Right lobe of liver (tissue), 6 donors: Measurements from ENCODE around the gene BTK. TPM values are rescaled to one million over a fixed set of nuclear protein-coding genes. Genes with fewer than 3 reads are reported as not detected.
"Not testable (repeated sequence)": the region's sequence is repeated elsewhere in the genome, so short reads cannot be mapped to it uniquely, and the experiment has no call there.

Experiments used
- ATAC-seq, 4 donors: fragments of 200-7000 bp; cut with Tn5 transposase; one replicate each; pipeline ENCODE4 v1.9.1; 2020; ENCODE audit warnings: mild to moderate bottlenecking in 4 of 4, moderate library complexity in 4 of 4
- DNase-seq, 3 donors: peaks; one replicate each; pipeline ENCODE4 v3.0.0-alpha.2; 2020
- H3K27ac ChIP-seq, 3 donors: fragments of 200-600 bp; one replicate each; pipeline ENCODE4 v1.8.0; 2022
- H3K27me3 ChIP-seq, 2 donors: fragments of 200-600 bp; one replicate each; pipeline ENCODE4 v1.8.0; 2022
- H3K36me3 ChIP-seq, 4 donors: fragments of 200-600 bp; sonication (generic) in 1 of 4; one replicate each; pipeline versions ENCODE4 v1.5.1 to v1.8.0; 2017 to 2022; ENCODE audit warnings: control low read depth in 1 of 4
- H3K4me1 ChIP-seq, 4 donors: fragments of 200-600 bp; sonication (generic) in 1 of 4; one replicate each; pipeline versions ENCODE4 v1.5.1 to v1.8.0; 2017 to 2022; ENCODE audit warnings: control low read depth in 1 of 4
- H3K4me3 ChIP-seq, 3 donors: fragments of 200-600 bp; one replicate each; pipeline ENCODE4 v1.8.0; 2022
- H3K9me3 ChIP-seq, 4 donors: fragments of 200-600 bp; sonication (generic) in 1 of 4; one replicate each; pipeline versions ENCODE4 v1.5.1 to v1.8.0; 2017 to 2022; ENCODE audit warnings: control low read depth in 1 of 4
- CTCF ChIP-seq, 4 donors: fragments of 200-600 bp in 3 of 4; fragments of 450-650 bp in 1 of 4; IDR thresholded peaks; one replicate each; pipeline versions ENCODE4 v1.5.1 to v1.8.0; 2016 to 2022; ENCODE audit warnings: antibody characterized with exemption in 4 of 4, mild to moderate bottlenecking in 2 of 4
- POLR2A ChIP-seq: fragments of 450-650 bp; IDR thresholded peaks from one replicate; pipeline ENCODE4 v1.6.1; 2017; ENCODE audit warnings: antibody characterized with exemption, mild to moderate bottlenecking
- WGBS: methylation state at CpG from one replicate; pipeline ENCODE4 v1.1.6; 2018; ENCODE audit warnings: low coverage, low lambda C conversion rate; ENCODE audit not compliant: insufficient coverage; ENCODE audit errors: missing lambda C conversion rate; 5-methylcytosine and 5-hydroxymethylcytosine counted together
- intact Hi-C, 2 donors: fragments of 100-400 bp; cut with DNase I; formaldehyde crosslinking; loops; one replicate each; pipeline versions ENCODE4 v1.11.2 to v1.14.1; 2022
- total RNA-seq, 6 experiments: library from RNA; depleted of rRNA in 2 of 6; stranded (reverse); fragments of >200 nt in 2 of 6; fragmentation: NEBNext Ultra II Directional in 3 of 6; extraction: Animal tissue kit (Norgen Biotek cat#: 25700) in 3 of 6; gene quantifications; one replicate each; pipeline versions ENCODE4 v1.1.0 to v1.2.4, GENCODE V29; 2016 to 2023
- donor health status: DM: no; HTN: yes; CAD: no.
- donor health status: DM: no; HTN: no; CAD: no.
- donor health status: DM: no; HTN: no; CAD: no.
- donor health status: DM: no; HTN: yes; CAD: no.
- donor health status: DM: no; HTN: yes; CAD: no.

BTK gene
- total RNA-seq, 6 experiments from 2014 or later, result 1.1 to 4.7 (median 1.8) TPM

- TF ChIP-seq CTCF (IDR thresholded peaks at IDR 0.05), result no peak
- TF ChIP-seq POLR2A, result peak; percentile 51
- H3K4me1 ChIP-seq, result no peaks in the 10 kb centered on the region
- peak; percentile 83 to 89 (median 86) for DNase-seq
- WGBS, result 21% methylated on average over 23 of the region's 55 CpGs
- peaks cover 0 to 7% (median 2%) of the 10 kb centered on the region in 4 donors for H3K36me3 ChIP-seq
- intact Hi-C loops, result no loop called here
- no peaks in the 10 kb centered on the region for H3K27me3 ChIP-seq
- peak within 1 kb of the TSS; percentile 53 to 81 (median 72) for H3K27ac ChIP-seq
- peak within 1 kb of the TSS; percentile 60 to 73 (median 71) for H3K4me3 ChIP-seq
- H3K9me3 ChIP-seq, result no peaks in the 10 kb centered on the region
- ATAC-seq, result peak; percentile 95 to 98 (median 98)
Measured at GRCh38 chrX:101348452-101349192, 37.4 kb downstream of the BTK start, which contains the start of gene TIMM8A. Gene TIMM8A, minus strand, starts transcription at chrX:101348742. Its CDS starts 78 bp downstream, at chrX:101348664.

- ATAC-seq (peak; percentile 34 to 78 (median 48)), DNase-seq (peak in 1 of 3 donors; percentile 38)
- no peaks in the 10 kb centered on the region for H3K4me1 ChIP-seq
- H3K27ac ChIP-seq, result peak overlapping the region in 2 of 3 donors; percentile 53 to 81
- no peak for TF ChIP-seq POLR2A
- 18% methylated on average over 9 of the region's 14 CpGs for WGBS
- H3K9me3 ChIP-seq, result no peaks in the 10 kb centered on the region
- H3K36me3 ChIP-seq, result peaks cover 0 to 7% (median 2%) of the 10 kb centered on the region in 4 donors
- intact Hi-C loops, result no loop called here
- peak overlapping the region; percentile 60 to 73 (median 71) for H3K4me3 ChIP-seq
- H3K27me3 ChIP-seq, result no peaks in the 10 kb centered on the region
Measured at GRCh38 chrX:101347859-101348451, 38.0 kb downstream of the BTK start.

- Histone ChIP-seq H3K4me1 (no peaks in the 10 kb centered on the region), H3K9me3 (no peaks in the 10 kb centered on the region), H3K27ac (no peak overlapping the region), H3K36me3 (no peaks in the 10 kb centered on the region), H3K27me3 (no peaks in the 10 kb centered on the region), H3K4me3 (no peak overlapping the region)
- intact Hi-C loops, result no loop called here
- no peak for TF ChIP-seq POLR2A
- TF ChIP-seq CTCF (IDR thresholded peaks at IDR 0.05), result no peak
- DNase-seq, result no peak
- no peak for ATAC-seq
- WGBS, result 73% methylated on average over 4 of the region's 4 CpGs
Measured at GRCh38 chrX:101337776-101338271, 48.2 kb downstream of the BTK start.

- DNase-seq, H3K36me3 ChIP-seq, H3K4me1 ChIP-seq, H3K9me3 ChIP-seq, ATAC-seq, H3K4me3 ChIP-seq, intact Hi-C loops, H3K27me3 ChIP-seq, H3K27ac ChIP-seq: not testable (repeated sequence)
- 65% methylated on average over 7 of the region's 7 CpGs for WGBS
Measured at GRCh38 chrX:101334310-101334709, 51.7 kb downstream of the BTK start.

GRCh38 chrX:101326600-101326999 is 59.4 kb downstream of the BTK start:
- H3K4me1 ChIP-seq, ATAC-seq, DNase-seq, H3K27me3 ChIP-seq, H3K27ac ChIP-seq, H3K36me3 ChIP-seq, H3K4me3 ChIP-seq, H3K9me3 ChIP-seq, intact Hi-C loops: not testable (repeated sequence)
- WGBS, result no CpG with 5 or more reads among the region's 3 CpGs

GRCh38 chrX:101303790-101304189 is 82.2 kb downstream of the BTK start:
- H3K4me3 ChIP-seq, result no peak overlapping the region
- WGBS, result 64% methylated on average over 1 of the region's 1 CpG
- ATAC-seq (no peak), DNase-seq (no peak)
- intact Hi-C loops, result no loop called here
- no peaks in the 10 kb centered on the region for H3K4me1 ChIP-seq
- H3K27ac ChIP-seq, result no peak overlapping the region
- no peaks in the 10 kb centered on the region for H3K27me3 ChIP-seq
- TF ChIP-seq CTCF (IDR thresholded peaks at IDR 0.05), result no peak
- TF ChIP-seq POLR2A, result no peak
- H3K36me3 ChIP-seq, result no peaks in the 10 kb centered on the region
- no peaks in the 10 kb centered on the region for H3K9me3 ChIP-seq
